Fibroblast of skin of back (primary cell): ENCODE data around the gene MBLAC2.

ENCODE experiments used
- DNase-seq: peaks from one replicate; pipeline ENCODE4 v3.0.0-alpha.2; 2013

The MBLAC2 gene

DNA sequence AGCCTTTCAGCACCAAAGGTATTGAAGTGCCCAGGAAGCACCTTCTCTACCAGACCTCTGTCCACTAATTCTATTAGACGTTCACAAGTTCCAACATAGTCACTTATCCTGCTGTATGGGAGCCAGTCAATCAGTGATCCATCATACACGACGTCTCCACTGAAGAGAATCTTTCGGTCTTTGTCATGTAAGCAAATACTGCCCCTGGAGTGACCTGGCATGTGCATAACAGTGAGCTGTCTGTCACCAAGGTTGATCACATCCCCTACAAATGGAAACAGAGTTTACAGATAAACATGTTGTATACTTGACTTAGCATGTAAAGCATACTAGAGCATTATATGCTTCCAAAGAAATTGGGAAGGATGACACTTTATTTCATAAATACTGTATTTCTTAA lies 13.3 kb downstream of the MBLAC2 start:
- DNase-seq = no peak

DNA sequence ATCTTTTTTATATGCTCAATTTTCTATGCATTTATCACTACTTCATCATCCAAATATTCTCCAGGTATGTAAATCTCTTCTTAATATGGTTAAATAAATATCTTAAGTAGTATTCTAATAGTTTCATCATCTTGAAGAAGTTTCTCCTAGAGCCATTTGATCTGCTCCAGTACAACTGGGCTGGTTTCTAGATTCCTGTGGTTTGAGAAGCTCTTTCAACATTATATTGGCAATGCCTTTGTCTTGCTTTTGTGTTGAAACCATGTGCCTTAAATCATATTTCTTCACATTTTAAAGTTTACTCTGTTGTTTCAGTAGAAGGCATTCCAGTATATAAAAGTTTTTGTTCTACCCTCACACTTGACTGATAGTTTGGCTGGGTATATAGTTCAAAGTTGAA lies 27.6 kb downstream of the MBLAC2 start:
- DNase-seq = peak; percentile 5

- DNase-seq = no peak
Measured at GRCh38 chr5:90440644-90441043, 33.9 kb downstream of the MBLAC2 start.

DNA sequence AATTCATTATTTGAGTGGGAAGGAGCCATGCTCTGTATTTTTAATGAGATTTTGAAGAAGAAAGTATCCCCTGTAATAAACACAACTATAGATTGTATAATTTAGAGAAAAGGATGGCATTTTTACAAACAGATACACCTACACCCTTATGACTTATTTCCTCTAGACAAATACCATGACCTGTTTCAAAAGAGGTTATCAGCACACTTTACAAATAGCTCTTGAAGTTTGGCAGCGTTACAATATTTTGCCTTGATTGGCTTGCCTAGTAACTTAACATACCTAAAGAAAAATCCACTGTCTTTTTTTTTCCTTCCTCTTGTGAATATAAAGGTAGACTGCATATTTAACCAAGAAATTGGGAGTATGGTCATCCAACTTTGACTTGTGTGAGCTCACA lies 36.5 kb downstream of the MBLAC2 start:
- DNase-seq = no peak

- no peak for DNase-seq
Measured at GRCh38 chr5:90437663-90438062, 36.9 kb downstream of the MBLAC2 start.

GRCh38 chr5:90434116-90434714 lies 40.4 kb downstream of the MBLAC2 start:
- DNase-seq = peak; percentile 40

GRCh38 chr5:90424245-90424644 lies 50.3 kb downstream of the MBLAC2 start:
- no peak for DNase-seq

- no peak for DNase-seq
Measured at GRCh38 chr5:90421136-90421535, 53.4 kb downstream of the MBLAC2 start.

DNA sequence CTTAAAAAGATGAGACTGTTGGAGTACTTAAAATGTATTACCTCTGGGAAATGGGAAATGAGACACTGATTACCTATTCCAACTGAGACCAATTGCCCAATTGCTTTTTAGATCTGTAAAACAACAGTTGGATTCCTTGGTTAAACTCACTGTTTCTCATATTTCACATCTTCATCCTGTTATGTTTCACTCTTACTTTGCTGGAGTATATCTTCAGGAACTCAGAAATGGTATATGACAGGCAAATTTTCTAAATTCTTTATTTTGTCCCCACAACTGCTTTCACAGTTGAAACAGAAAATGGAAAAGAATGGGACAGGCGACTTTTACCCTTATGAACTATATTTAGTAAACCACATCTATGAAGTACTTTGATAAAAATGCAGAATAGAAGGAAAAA lies 56.4 kb downstream of the MBLAC2 start:
- no peak for DNase-seq

GRCh38 chr5:90410178-90410762 lies 64.3 kb downstream of the MBLAC2 start:
- no peak for DNase-seq

- peak; percentile 94 for DNase-seq
Measured at GRCh38 chr5:90409318-90410177, 65.0 kb downstream of the MBLAC2 start, which contains the start of gene CETN3. Gene CETN3, minus strand, starts transcription at chr5:90409756. Its CDS starts 95 bp downstream, at chr5:90409661.

DNA sequence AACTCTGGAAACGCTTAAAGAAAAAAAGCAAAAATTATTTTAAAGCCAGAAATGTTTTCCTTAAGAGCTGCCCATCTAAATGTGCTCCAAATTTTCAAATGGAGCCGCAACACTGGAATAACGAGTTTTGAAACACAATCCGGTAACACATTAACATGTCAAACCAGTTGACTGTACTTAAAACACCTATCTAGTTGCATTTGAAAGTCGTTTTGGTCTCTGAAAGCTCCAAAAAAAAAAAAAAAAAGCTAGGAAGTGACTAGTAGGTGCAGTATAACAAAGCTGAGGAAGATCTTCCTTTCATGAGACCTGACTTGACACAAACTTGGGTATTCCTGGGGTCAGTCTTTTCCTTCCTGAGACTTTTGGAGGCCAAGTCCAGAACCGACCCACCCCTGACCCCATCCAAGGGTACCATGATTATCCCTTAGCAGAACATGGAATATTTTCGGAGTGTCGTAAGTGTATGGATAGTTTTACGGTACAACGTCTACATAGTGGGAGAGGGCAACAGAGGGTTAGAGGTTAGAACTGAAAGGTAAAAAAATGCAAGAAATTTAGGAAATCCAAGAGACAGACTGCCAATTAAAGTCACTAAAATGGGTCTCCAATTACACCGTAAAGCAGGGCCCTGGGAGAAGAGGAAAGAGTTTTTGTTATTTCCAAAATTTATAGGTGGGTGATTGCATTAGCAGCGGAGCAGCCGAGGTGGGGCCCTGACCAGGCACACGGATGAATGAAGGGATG lies 65.8 kb downstream of the MBLAC2 start:
- no peak for DNase-seq
